Fibroblast of lung (primary cell): ENCODE results near the gene SLC34A2. TPM values are rescaled to one million over a fixed set of nuclear protein-coding genes. Genes with fewer than 3 reads are reported as not detected.

ENCODE experiments used
- DNase-seq, 2 donors: peaks; one replicate each; pipeline versions ENCODE4 v3.0.0 to v3.0.0-alpha.2; 2010; ENCODE audit warnings: low read depth in 2 of 2
- H2AFZ ChIP-seq: 2 replicates; pipeline ENCODE4 v1.5.1; 2012; ENCODE audit warnings: low read length, control low read depth, inconsistent platforms
- H3K27ac ChIP-seq: 2 replicates; pipeline ENCODE4 v1.5.1; 2011; ENCODE audit warnings: low read length, control low read depth; ENCODE audit not compliant: insufficient read depth
- H3K27me3 ChIP-seq: 2 replicates; pipeline ENCODE4 v1.5.1; 2011; ENCODE audit warnings: mild to moderate bottlenecking, low read length; ENCODE audit not compliant: control insufficient read depth, insufficient read depth
- H3K36me3 ChIP-seq: 2 replicates; pipeline ENCODE4 v1.5.1; 2011; ENCODE audit warnings: low read length; ENCODE audit not compliant: control insufficient read depth, insufficient read depth
- H3K4me1 ChIP-seq: 2 replicates; pipeline ENCODE4 v1.5.1; 2011; ENCODE audit warnings: low read length; ENCODE audit not compliant: control insufficient read depth, insufficient read depth; ENCODE audit errors: extremely low read depth
- H3K4me2 ChIP-seq: 2 replicates; pipeline ENCODE4 v1.5.1; 2011; ENCODE audit warnings: low read length, control low read depth; ENCODE audit not compliant: insufficient read depth; ENCODE audit errors: extremely low read depth
- H3K4me3 ChIP-seq, 4 experiments: fragments of 200-600 bp in 1 of 4; sonication (generic) in 1 of 4; replicated peaks in 1 of 4; 2 replicates each; pipeline ENCODE4 v1.5.1; 2011 to 2016; ENCODE audit warnings: low read length in 4 of 4, low read depth in 3 of 4, mild to moderate bottlenecking in 3 of 4, control low read depth in 2 of 4, inconsistent platforms in 1 of 4, mixed read lengths in 1 of 4; ENCODE audit not compliant: insufficient read depth in 1 of 4; ENCODE audit errors: control extremely low read depth in 1 of 4
- H3K79me2 ChIP-seq: 2 replicates; pipeline ENCODE4 v1.5.1; 2012; ENCODE audit warnings: mild to moderate bottlenecking, low read length, inconsistent platforms; ENCODE audit not compliant: control insufficient read depth, insufficient read depth
- H3K9ac ChIP-seq: 2 replicates; pipeline ENCODE4 v1.5.1; 2011; ENCODE audit warnings: mild to moderate bottlenecking, low read length, control low read depth; ENCODE audit not compliant: insufficient read depth
- H3K9me3 ChIP-seq: 2 replicates; pipeline ENCODE4 v1.5.1; 2012; ENCODE audit warnings: low read depth, low read length; ENCODE audit not compliant: control insufficient read depth, insufficient read depth
- H4K20me1 ChIP-seq: 2 replicates; pipeline ENCODE4 v1.5.1; 2011; ENCODE audit warnings: low read length; ENCODE audit not compliant: control insufficient read depth, insufficient read depth; ENCODE audit errors: extremely low read depth
- EZH2 ChIP-seq: IDR thresholded peaks from 2 replicates; pipeline ENCODE4 v1.5.1; 2012; ENCODE audit warnings: low read length, control low read depth, mild to moderate bottlenecking; ENCODE audit errors: missing control alignments
- polyA plus RNA-seq, 2 donors: library from polyadenylated mRNA; depleted of rRNA in 1 of 2; stranded (reverse) in 1 of 2; unstranded in 1 of 2; fragments of >200 nt; gene quantifications; 2 replicates each; pipeline ENCODE4 v1.2.1, GENCODE V29; 2011 to 2012; ENCODE audit warnings: missing spikeins in 1 of 2
- total RNA-seq: library from RNA; depleted of rRNA; stranded (reverse); fragments of >200 nt; gene quantifications from 2 replicates; pipeline ENCODE4 v1.2.1, GENCODE V29; 2014
- TF ChIP-seq, protein P1 (sequence below), 2 donors: IDR thresholded peaks in 1 of 2; conservative IDR thresholded peaks in 1 of 2; 1 replicate in 1 of 2; 2 replicates in 1 of 2; pipeline ENCODE4 v1.5.1; 2011 to 2012; ENCODE audit warnings: low read length in 2 of 2, control low read depth in 1 of 2, inconsistent platforms in 1 of 2, low read depth in 1 of 2, mild to moderate bottlenecking in 1 of 2

The SLC34A2 gene
- total and polyA plus RNA-seq, 2 donors (not counting 1 experiment from before 2014, with no cell fraction given) = not detected

GRCh38 chr4:25710637-25711036, 55.0 kb downstream of the SLC34A2 start:
- TF ChIP-seq, protein P1, sequence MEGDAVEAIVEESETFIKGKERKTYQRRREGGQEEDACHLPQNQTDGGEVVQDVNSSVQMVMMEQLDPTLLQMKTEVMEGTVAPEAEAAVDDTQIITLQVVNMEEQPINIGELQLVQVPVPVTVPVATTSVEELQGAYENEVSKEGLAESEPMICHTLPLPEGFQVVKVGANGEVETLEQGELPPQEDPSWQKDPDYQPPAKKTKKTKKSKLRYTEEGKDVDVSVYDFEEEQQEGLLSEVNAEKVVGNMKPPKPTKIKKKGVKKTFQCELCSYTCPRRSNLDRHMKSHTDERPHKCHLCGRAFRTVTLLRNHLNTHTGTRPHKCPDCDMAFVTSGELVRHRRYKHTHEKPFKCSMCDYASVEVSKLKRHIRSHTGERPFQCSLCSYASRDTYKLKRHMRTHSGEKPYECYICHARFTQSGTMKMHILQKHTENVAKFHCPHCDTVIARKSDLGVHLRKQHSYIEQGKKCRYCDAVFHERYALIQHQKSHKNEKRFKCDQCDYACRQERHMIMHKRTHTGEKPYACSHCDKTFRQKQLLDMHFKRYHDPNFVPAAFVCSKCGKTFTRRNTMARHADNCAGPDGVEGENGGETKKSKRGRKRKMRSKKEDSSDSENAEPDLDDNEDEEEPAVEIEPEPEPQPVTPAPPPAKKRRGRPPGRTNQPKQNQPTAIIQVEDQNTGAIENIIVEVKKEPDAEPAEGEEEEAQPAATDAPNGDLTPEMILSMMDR (conservative IDR thresholded peaks at IDR 0.05 in 1 of 2, IDR thresholded peaks at IDR 0.05 in 1 of 2; ENCODE audit: low read depth in 1 of 2, low read length in 2 of 2) = no peak
- TF ChIP-seq EZH2 = no peak
- DNase-seq = no peak
- Histone ChIP-seq H3K9ac (no peak overlapping the region), H3K9me3 (no peaks in the 10 kb centered on the region), H3K27ac (no peak overlapping the region), H3K36me3 (no peaks in the 10 kb centered on the region), H3K4me1 (no peaks in the 10 kb centered on the region), H3K4me2 (no peak overlapping the region), H3K79me2 (no peaks in the 10 kb centered on the region), H2AFZ (no peak overlapping the region), H3K27me3 (no peaks in the 10 kb centered on the region), H4K20me1 (no peaks in the 10 kb centered on the region), H3K4me3 (no peak overlapping the region)

DNA sequence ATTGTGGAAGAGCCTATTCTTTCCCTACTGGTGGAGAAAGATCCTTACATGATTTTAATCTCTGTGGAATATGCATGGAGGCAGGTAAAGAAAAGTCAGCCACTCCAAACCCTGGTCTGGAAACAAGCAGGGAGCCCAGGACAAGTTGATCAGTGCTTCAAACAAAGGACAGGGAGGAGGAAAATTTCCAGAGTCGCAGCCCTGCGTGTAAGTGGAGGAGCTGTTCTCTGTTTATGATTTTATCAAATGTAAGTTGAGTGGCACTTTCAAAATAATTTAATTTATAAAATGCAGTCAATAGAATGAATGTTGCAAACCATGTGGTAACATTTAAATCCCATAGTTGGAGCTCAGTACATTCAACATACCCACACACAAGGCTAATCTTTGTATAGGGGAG, 57.0 kb downstream of the SLC34A2 start:
- no peak overlapping the region for H3K4me2 ChIP-seq
- H3K36me3 ChIP-seq = no peaks in the 10 kb centered on the region
- no peaks in the 10 kb centered on the region for H3K4me1 ChIP-seq
- H3K27me3 ChIP-seq = no peaks in the 10 kb centered on the region
- DNase-seq = no peak
- TF ChIP-seq, protein P1 (conservative IDR thresholded peaks at IDR 0.05 in 1 of 2, IDR thresholded peaks at IDR 0.05 in 1 of 2; ENCODE audit: low read depth in 1 of 2, low read length in 2 of 2) = no peak
- TF ChIP-seq EZH2 = no peak
- no peaks in the 10 kb centered on the region for H4K20me1 ChIP-seq
- no peak overlapping the region for H2AFZ ChIP-seq
- no peak overlapping the region for H3K4me3 ChIP-seq
- no peak overlapping the region for H3K9ac ChIP-seq
- no peaks in the 10 kb centered on the region for H3K79me2 ChIP-seq
- no peaks in the 10 kb centered on the region for H3K9me3 ChIP-seq
- no peak overlapping the region for H3K27ac ChIP-seq

- TF ChIP-seq, protein P1 (conservative IDR thresholded peaks at IDR 0.05 in 1 of 2, IDR thresholded peaks at IDR 0.05 in 1 of 2; ENCODE audit: low read depth in 1 of 2, low read length in 2 of 2) = no peak
- no peak for TF ChIP-seq EZH2
- H3K9me3 ChIP-seq = no peaks in the 10 kb centered on the region
- H3K4me3 ChIP-seq = no peak overlapping the region
- no peak overlapping the region for H3K9ac ChIP-seq
- H3K36me3 ChIP-seq = no peaks in the 10 kb centered on the region
- H3K27ac ChIP-seq = no peak overlapping the region
- no peaks in the 10 kb centered on the region for H3K79me2 ChIP-seq
- H3K4me1 ChIP-seq = no peaks in the 10 kb centered on the region
- H4K20me1 ChIP-seq = no peaks in the 10 kb centered on the region
- H3K27me3 ChIP-seq = no peaks in the 10 kb centered on the region
- DNase-seq = no peak
- no peak overlapping the region for H3K4me2 ChIP-seq
- no peak overlapping the region for H2AFZ ChIP-seq
Observed at GRCh38 chr4:25713812-25714211, 58.2 kb downstream of the SLC34A2 start.
